ENCODE measurements around the gene CTCFL.

DNA sequence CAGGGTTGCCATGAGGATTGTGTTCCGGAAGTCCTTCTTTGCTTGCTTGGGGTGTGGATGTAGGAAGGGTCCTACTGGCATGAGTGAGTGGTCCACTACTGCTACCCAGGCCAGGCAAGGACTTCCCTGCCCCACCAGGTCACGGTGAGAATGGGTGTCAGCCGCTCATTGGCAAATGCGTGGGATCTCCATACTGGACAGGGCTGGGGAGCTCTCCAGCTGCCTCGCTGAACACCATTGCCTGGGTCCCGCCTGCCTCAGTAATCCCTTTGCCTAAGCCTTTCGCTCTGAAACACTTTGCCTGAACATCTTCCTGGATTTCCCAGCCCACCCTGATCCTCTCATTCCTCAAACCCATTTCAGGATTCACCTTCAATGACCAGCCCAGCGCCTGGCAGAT, 59.5 kb downstream of the CTCFL start:
- TF ChIP-seq EZH2phosphoT487 (IDR thresholded peaks at IDR 0.05; ENCODE audit: borderline replicate concordance, low read length): no peak
- TF ChIP-seq, protein P1, sequence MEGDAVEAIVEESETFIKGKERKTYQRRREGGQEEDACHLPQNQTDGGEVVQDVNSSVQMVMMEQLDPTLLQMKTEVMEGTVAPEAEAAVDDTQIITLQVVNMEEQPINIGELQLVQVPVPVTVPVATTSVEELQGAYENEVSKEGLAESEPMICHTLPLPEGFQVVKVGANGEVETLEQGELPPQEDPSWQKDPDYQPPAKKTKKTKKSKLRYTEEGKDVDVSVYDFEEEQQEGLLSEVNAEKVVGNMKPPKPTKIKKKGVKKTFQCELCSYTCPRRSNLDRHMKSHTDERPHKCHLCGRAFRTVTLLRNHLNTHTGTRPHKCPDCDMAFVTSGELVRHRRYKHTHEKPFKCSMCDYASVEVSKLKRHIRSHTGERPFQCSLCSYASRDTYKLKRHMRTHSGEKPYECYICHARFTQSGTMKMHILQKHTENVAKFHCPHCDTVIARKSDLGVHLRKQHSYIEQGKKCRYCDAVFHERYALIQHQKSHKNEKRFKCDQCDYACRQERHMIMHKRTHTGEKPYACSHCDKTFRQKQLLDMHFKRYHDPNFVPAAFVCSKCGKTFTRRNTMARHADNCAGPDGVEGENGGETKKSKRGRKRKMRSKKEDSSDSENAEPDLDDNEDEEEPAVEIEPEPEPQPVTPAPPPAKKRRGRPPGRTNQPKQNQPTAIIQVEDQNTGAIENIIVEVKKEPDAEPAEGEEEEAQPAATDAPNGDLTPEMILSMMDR (IDR thresholded peaks at IDR 0.05; ENCODE audit: low read depth, low read length, poor library complexity, severe bottlenecking): no peak
